ENCODE data around the gene ATP6V1B1. TPM values are rescaled to one million over a fixed set of nuclear protein-coding genes. Genes with fewer than 3 reads are reported as not detected.

The ATP6V1B1 gene
- total RNA-seq, 1 experiment from 2014 or later: not detected

GRCh38 chr2:70936979-70937811, 1.5 kb downstream of the ATP6V1B1 start (continued):
- TF ChIP-seq ATF2 (CRISPR knock-in tag; IDR thresholded peaks at IDR 0.05; ENCODE audit: borderline replicate concordance, low read depth) (no peak), RORB (CRISPR knock-in tag; IDR thresholded peaks at IDR 0.05) (no peak), PREB (CRISPR knock-in tag; IDR thresholded peaks at IDR 0.05; ENCODE audit: borderline replicate concordance) (no peak)

- Mint-ChIP-seq H3K36me3 (no peaks in the 10 kb centered on the region), H3K4me1 (peaks cover 28% of the 10 kb centered on the region), H3K9me3 (no peaks in the 10 kb centered on the region), H3K27me3 (ENCODE audit: low read depth) (peaks cover 72% of the 10 kb centered on the region), H3K4me3 (peak overlapping the region; percentile 58), H3K27ac (no peak overlapping the region)
- CTCF ChIA-PET: interaction anchor here (0.6 to 6.6 kb wide), 13 partner anchors 10 to 170 kb away, joined by 3 to 91 read pairs (median 7); partner anchors contain the start of genes ADD2 and FIGLA
- ATAC-seq: no peak
- no peak for DNase-seq (ENCODE audit: low spot score)
- POLR2A ChIA-PET: interaction anchor here (0.9 kb wide), 1 partner anchor 25 kb away, joined by 3 read pairs; no protein-coding TSS in a partner anchor
- no peak for TF ChIP-seq ZNF512 (CRISPR knock-in tag; IDR thresholded peaks at IDR 0.05; ENCODE audit: borderline replicate concordance)
Observed at GRCh38 chr2:70937866-70938585, 2.3 kb downstream of the ATP6V1B1 start.

- no peaks in the 10 kb centered on the region for H3K9me3 Mint-ChIP-seq
- H3K27ac Mint-ChIP-seq: no peak overlapping the region
- DNase-seq (ENCODE audit: low spot score) (no peak), ATAC-seq (no peak)
- ChIA-PET CTCF (interaction anchor here (0.6 to 6.6 kb wide), 11 partner anchors 9 to 171 kb away, joined by 3 to 91 read pairs (median 6); partner anchors contain the start of genes ADD2 and FIGLA), POLR2A (interaction anchor here (0.9 to 1.3 kb wide), 2 partner anchors 22 to 25 kb away, joined by 3 read pairs; no protein-coding TSS in a partner anchor)
- TF ChIP-seq ESRRA (CRISPR knock-in tag; IDR thresholded peaks at IDR 0.05; ENCODE audit: borderline replicate concordance) (no peak), PRDM15 (CRISPR knock-in tag; IDR thresholded peaks at IDR 0.05) (no peak), E2F4 (CRISPR knock-in tag; IDR thresholded peaks at IDR 0.05; ENCODE audit: borderline replicate concordance, low read depth) (no peak), ZSCAN18 (CRISPR knock-in tag; IDR thresholded peaks at IDR 0.05) (no peak), USF1 (CRISPR knock-in tag; IDR thresholded peaks at IDR 0.05) (no peak)
- peaks cover 32% of the 10 kb centered on the region for H3K4me1 Mint-ChIP-seq
- no peaks in the 10 kb centered on the region for H3K36me3 Mint-ChIP-seq
- H3K27me3 Mint-ChIP-seq (ENCODE audit: low read depth): peaks cover 73% of the 10 kb centered on the region
- peak overlapping the region; percentile 58 for H3K4me3 Mint-ChIP-seq
Observed at GRCh38 chr2:70938586-70938950, 2.9 kb downstream of the ATP6V1B1 start.
